ENCODE data around the gene ZCCHC12.

DNA sequence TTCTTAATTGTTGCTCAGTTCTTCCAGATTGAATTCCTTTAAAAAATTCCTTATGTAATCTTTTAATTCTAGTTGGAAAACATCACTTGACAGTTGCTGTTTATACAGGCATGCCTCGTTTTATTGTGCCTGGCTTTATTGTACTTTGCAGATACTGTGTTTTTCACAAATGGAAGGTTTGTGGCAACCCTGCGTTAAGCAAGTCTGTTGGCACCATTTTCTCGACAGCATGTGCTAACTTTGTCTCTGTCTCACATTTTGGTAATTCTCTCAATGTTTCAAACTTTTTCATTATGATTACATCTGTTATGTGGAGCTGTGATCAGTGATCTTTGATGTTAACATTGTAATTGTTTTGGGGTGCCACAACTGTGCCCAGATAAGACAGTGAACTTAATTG is 33.4 kb downstream of the ZCCHC12 start:
- TF ChIP-seq MAX (IDR thresholded peaks at IDR 0.05; ENCODE audit: low read depth) (no peak), RCOR1 (IDR thresholded peaks at IDR 0.05; ENCODE audit: low read length) (no peak), EP300 (IDR thresholded peaks at IDR 0.05; ENCODE audit: borderline replicate concordance in 1 of 2, low read depth in 1 of 2, low read length in 1 of 2) (no peak), CTCF (IDR thresholded peaks at IDR 0.05) (no peak), MXI1 (IDR thresholded peaks at IDR 0.05; ENCODE audit: low read depth, low read length) (no peak), EZH2phosphoT487 (IDR thresholded peaks at IDR 0.05; ENCODE audit: borderline replicate concordance, low read depth) (no peak), SIN3A (IDR thresholded peaks at IDR 0.05; ENCODE audit: borderline replicate concordance, low read depth, low read length) (no peak), TEAD4 (IDR thresholded peaks at IDR 0.05; ENCODE audit: borderline replicate concordance, insufficient read depth) (no peak), FOSL2 (IDR thresholded peaks at IDR 0.05; ENCODE audit: borderline replicate concordance, low read depth) (no peak), NFIC (IDR thresholded peaks at IDR 0.05; ENCODE audit: borderline replicate concordance) (no peak)
- TF ChIP-seq, protein P1, sequence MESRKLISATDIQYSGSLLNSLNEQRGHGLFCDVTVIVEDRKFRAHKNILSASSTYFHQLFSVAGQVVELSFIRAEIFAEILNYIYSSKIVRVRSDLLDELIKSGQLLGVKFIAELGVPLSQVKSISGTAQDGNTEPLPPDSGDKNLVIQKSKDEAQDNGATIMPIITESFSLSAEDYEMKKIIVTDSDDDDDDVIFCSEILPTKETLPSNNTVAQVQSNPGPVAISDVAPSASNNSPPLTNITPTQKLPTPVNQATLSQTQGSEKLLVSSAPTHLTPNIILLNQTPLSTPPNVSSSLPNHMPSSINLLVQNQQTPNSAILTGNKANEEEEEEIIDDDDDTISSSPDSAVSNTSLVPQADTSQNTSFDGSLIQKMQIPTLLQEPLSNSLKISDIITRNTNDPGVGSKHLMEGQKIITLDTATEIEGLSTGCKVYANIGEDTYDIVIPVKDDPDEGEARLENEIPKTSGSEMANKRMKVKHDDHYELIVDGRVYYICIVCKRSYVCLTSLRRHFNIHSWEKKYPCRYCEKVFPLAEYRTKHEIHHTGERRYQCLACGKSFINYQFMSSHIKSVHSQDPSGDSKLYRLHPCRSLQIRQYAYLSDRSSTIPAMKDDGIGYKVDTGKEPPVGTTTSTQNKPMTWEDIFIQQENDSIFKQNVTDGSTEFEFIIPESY (IDR thresholded peaks at IDR 0.05; ENCODE audit: borderline replicate concordance, low read depth) = no peak

Data from SK-N-SH (cell line).